Nephron progenitor cell (in vitro differentiated cells): Measurements from ENCODE around the gene EXOSC9.

Source experiments
- DNase-seq: peaks from one replicate; pipeline ENCODE4 v3.0.0; 2021
- H3K27ac Mint-ChIP-seq: 2 replicates; pipeline ENCODE4 v1.8.0; 2021; ENCODE audit warnings: mild to moderate bottlenecking, moderate library complexity, mixed read lengths
- H3K27me3 Mint-ChIP-seq: 2 replicates; pipeline ENCODE4 v1.8.0; 2021; ENCODE audit warnings: mild to moderate bottlenecking, low read depth, mixed read lengths; ENCODE audit not compliant: poor library complexity
- H3K36me3 Mint-ChIP-seq: 2 replicates; pipeline ENCODE4 v1.8.0; 2021; ENCODE audit warnings: low read depth, mixed read lengths
- H3K4me1 Mint-ChIP-seq: 2 replicates; pipeline ENCODE4 v1.8.0; 2021; ENCODE audit warnings: mixed read lengths
- H3K4me3 Mint-ChIP-seq: 2 replicates; pipeline ENCODE4 v1.8.0; 2021; ENCODE audit warnings: mild to moderate bottlenecking, moderate library complexity, mixed read lengths
- H3K9me3 Mint-ChIP-seq: 2 replicates; pipeline ENCODE4 v1.8.0; 2021; ENCODE audit warnings: mild to moderate bottlenecking, moderate library complexity, mixed read lengths
- TF ChIP-seq, protein P1 (sequence below): fragments of 200-600 bp; sonication (generic); IDR thresholded peaks from 2 replicates; pipeline ENCODE4 v1.5.0; 2021; ENCODE audit warnings: antibody characterized with exemption

Gene EXOSC9

DNA sequence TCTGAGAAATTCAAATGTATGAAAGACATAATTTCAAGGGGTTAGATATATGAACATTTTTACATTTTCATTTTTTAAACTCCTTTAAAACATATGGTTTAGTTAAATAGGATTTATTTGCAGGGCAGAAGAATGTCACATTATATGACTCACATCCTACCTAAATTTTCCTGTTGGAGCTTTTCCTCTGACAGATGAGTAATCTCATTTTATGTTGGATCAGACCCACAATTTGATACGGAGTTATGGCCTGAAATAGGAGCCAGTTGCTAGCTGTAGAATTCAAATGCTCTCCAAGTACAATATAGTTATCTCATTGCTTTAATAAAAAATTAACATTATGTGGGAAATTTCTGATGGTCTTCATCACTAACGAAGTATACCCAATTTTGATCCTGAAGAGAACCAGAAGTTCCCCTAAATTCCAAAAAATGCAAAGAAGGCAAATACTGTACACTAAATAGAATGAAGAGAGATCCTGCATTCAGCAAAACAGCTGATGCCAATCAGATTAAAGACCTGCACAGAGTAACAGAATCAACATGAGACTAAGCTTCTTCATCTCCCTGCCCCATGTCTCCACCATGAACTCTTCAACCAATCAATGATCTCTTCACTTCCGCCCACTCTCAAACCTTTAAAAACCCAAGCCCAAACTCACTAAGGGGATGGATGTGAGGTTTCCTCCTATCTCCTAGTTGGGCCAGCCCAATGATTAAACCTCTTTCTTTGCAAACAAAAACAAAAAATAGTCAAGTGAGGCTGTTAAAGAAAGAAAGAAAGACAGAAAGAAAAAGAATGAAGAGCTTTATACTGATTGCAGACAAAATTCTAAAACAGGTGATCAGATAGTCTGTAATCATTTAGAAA, 10.9 kb upstream of the EXOSC9 start:
- no peak overlapping the region for H3K4me3 Mint-ChIP-seq
- no peak for DNase-seq
- no peak overlapping the region for H3K27ac Mint-ChIP-seq
- TF ChIP-seq, protein P1, sequence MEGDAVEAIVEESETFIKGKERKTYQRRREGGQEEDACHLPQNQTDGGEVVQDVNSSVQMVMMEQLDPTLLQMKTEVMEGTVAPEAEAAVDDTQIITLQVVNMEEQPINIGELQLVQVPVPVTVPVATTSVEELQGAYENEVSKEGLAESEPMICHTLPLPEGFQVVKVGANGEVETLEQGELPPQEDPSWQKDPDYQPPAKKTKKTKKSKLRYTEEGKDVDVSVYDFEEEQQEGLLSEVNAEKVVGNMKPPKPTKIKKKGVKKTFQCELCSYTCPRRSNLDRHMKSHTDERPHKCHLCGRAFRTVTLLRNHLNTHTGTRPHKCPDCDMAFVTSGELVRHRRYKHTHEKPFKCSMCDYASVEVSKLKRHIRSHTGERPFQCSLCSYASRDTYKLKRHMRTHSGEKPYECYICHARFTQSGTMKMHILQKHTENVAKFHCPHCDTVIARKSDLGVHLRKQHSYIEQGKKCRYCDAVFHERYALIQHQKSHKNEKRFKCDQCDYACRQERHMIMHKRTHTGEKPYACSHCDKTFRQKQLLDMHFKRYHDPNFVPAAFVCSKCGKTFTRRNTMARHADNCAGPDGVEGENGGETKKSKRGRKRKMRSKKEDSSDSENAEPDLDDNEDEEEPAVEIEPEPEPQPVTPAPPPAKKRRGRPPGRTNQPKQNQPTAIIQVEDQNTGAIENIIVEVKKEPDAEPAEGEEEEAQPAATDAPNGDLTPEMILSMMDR, result no peak
- peaks cover 19% of the 10 kb centered on the region for H3K27me3 Mint-ChIP-seq
- no peaks in the 10 kb centered on the region for H3K36me3 Mint-ChIP-seq
- H3K9me3 Mint-ChIP-seq, result no peaks in the 10 kb centered on the region
- H3K4me1 Mint-ChIP-seq, result no peaks in the 10 kb centered on the region

DNA sequence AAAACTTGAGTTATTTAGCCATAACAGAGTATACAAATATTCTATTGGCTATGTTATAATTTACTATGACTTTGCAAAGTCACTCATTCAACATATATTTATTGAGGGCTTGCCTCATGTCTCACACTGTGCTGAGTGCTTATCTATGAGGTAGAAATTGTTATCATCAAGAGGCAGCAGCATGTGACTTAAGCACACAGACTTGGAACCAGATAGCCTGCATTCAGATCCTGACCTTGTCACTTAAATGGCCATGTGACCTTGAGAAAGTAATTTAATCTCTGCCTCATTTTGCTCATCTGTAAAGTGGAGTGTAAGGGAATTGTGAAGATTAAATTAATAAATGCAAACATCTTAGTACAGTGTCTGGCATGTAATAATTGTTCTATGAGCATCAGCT, 10.1 kb upstream of the EXOSC9 start:
- peaks cover 20% of the 10 kb centered on the region for H3K27me3 Mint-ChIP-seq
- DNase-seq, result no peak
- H3K4me3 Mint-ChIP-seq, result no peak overlapping the region
- H3K27ac Mint-ChIP-seq, result no peak overlapping the region
- no peaks in the 10 kb centered on the region for H3K36me3 Mint-ChIP-seq
- TF ChIP-seq, protein P1, result no peak
- H3K9me3 Mint-ChIP-seq, result no peaks in the 10 kb centered on the region
- H3K4me1 Mint-ChIP-seq, result no peaks in the 10 kb centered on the region

DNA sequence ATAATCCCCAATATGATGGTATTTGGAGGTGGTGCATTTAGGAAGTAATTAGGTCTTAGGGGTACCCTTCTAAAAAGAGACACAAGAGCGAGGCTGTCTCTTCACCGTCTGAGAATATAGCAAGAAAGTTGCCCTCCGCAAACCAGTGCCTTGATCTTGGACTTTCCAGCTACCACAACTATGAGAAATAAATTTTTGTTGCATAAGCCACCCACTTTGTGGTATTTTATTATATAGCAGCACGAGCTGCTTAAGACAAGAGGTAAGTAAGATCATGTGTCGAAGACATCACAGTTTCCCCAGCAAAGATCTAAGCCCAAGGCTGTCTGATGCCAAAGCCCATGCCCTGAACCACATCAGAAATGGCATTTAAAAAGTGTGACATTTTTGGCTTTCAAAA, 9.6 kb upstream of the EXOSC9 start:
- Mint-ChIP-seq H3K9me3 (no peaks in the 10 kb centered on the region), H3K4me3 (no peak overlapping the region), H3K27ac (no peak overlapping the region), H3K27me3 (peaks cover 23% of the 10 kb centered on the region), H3K4me1 (no peaks in the 10 kb centered on the region), H3K36me3 (no peaks in the 10 kb centered on the region)
- no peak for DNase-seq
- TF ChIP-seq, protein P1, result no peak

- TF ChIP-seq, protein P1, result no peak
- H3K9me3 Mint-ChIP-seq, result no peaks in the 10 kb centered on the region
- H3K4me3 Mint-ChIP-seq, result no peak overlapping the region
- H3K27ac Mint-ChIP-seq, result no peak overlapping the region
- H3K36me3 Mint-ChIP-seq, result no peaks in the 10 kb centered on the region
- H3K27me3 Mint-ChIP-seq, result peaks cover 23% of the 10 kb centered on the region
- H3K4me1 Mint-ChIP-seq, result no peaks in the 10 kb centered on the region
- no peak for DNase-seq
Observed at GRCh38 chr4:121792966-121793365, 8.2 kb upstream of the EXOSC9 start.

DNA sequence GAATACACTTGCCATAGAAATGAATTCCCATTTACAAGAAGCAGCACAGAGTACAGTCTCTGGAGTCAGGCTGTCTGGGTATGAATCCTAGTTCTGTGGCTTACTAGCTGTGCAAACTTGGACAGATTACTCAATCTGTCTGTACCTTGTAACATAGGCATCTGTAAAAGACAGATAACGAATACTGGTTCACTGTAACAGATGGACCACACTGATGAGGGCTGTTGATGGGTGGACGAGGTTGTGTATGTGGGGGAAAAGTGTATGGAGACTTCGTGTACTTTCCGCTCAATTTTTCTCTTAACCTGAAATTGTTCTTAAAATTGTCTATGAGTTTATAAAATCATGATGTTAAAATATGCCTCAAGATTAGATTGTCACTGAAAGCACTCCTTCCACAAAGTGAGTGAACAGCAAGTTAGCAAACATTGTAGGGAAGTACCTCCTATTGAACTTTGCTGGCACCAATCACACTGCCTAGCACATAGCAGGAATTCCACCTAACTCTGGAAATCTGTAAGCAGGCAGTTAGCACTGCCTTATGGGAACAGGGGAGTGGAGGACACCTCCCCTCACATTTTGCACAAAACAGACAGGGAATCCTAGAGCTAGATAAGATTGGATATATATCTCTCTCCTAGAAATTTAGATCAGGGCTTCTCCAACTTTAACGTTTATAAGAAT, 6.5 kb upstream of the EXOSC9 start:
- no peaks in the 10 kb centered on the region for H3K4me1 Mint-ChIP-seq
- no peak for DNase-seq
- TF ChIP-seq, protein P1, result no peak
- H3K27ac Mint-ChIP-seq, result no peak overlapping the region
- peaks cover 30% of the 10 kb centered on the region for H3K27me3 Mint-ChIP-seq
- H3K9me3 Mint-ChIP-seq, result no peaks in the 10 kb centered on the region
- H3K4me3 Mint-ChIP-seq, result no peak overlapping the region
- H3K36me3 Mint-ChIP-seq, result no peaks in the 10 kb centered on the region
